Measurements from ENCODE around the gene SIGLEC1.

DNA sequence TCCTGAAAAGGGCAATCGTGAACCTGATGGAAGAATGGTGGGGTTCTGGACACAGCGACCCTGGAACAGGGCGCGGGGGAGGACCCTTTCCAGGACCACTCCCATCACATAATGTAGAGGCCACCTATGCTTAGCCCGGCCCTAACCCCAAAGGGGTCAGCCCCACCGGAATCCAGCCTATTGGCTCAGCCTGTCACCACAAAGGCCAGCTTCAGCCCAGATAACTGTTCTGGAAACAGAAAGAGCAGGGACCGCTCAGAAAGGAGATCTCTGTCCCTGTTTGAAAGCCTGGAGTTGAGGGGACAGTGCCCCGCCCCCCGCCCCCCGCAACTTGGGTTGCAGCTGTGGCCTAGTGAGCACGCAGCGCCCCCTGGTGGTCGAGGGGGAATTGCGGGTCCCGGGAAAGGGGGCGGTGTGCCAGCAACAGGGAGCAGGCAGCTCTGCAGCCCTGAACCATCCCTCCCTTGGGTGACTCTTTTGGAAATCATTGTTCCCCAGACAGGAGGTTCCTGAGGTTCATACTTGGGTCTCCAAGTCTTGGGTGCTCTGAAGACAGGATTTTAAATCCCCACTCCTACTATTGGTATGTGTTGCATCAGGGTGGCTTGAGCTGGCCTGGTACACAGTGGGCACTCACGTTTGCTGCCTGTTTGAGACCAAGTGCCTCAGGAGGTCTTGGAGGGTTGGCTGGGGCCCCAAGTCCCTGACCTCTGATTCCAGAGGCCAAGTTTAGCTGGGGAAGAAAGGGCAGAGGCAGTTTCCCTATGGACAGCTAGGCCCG lies 1.5 kb downstream of the SIGLEC1 start:
- TF ChIP-seq CEBPB (IDR thresholded peaks at IDR 0.05; ENCODE audit: low read depth) (no peak), EGR1 (IDR thresholded peaks at IDR 0.05; ENCODE audit: low read depth) (no peak), EZH2 (IDR thresholded peaks at IDR 0.05) (no peak), POLR2A (IDR thresholded peaks at IDR 0.05; ENCODE audit: borderline replicate concordance, extremely low read depth, insufficient read depth, insufficient read length) (no peak)
- TF ChIP-seq, protein P1, sequence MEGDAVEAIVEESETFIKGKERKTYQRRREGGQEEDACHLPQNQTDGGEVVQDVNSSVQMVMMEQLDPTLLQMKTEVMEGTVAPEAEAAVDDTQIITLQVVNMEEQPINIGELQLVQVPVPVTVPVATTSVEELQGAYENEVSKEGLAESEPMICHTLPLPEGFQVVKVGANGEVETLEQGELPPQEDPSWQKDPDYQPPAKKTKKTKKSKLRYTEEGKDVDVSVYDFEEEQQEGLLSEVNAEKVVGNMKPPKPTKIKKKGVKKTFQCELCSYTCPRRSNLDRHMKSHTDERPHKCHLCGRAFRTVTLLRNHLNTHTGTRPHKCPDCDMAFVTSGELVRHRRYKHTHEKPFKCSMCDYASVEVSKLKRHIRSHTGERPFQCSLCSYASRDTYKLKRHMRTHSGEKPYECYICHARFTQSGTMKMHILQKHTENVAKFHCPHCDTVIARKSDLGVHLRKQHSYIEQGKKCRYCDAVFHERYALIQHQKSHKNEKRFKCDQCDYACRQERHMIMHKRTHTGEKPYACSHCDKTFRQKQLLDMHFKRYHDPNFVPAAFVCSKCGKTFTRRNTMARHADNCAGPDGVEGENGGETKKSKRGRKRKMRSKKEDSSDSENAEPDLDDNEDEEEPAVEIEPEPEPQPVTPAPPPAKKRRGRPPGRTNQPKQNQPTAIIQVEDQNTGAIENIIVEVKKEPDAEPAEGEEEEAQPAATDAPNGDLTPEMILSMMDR (IDR thresholded peaks at IDR 0.05 in 2 of 3, conservative IDR thresholded peaks at IDR 0.05 in 1 of 3; ENCODE audit: borderline replicate concordance in 1 of 3, insufficient read depth in 1 of 3, low read depth in 2 of 3, low read length in 2 of 3), result peak; percentile 93 to 99 (median 96)
- TF ChIP-seq, protein P2, sequence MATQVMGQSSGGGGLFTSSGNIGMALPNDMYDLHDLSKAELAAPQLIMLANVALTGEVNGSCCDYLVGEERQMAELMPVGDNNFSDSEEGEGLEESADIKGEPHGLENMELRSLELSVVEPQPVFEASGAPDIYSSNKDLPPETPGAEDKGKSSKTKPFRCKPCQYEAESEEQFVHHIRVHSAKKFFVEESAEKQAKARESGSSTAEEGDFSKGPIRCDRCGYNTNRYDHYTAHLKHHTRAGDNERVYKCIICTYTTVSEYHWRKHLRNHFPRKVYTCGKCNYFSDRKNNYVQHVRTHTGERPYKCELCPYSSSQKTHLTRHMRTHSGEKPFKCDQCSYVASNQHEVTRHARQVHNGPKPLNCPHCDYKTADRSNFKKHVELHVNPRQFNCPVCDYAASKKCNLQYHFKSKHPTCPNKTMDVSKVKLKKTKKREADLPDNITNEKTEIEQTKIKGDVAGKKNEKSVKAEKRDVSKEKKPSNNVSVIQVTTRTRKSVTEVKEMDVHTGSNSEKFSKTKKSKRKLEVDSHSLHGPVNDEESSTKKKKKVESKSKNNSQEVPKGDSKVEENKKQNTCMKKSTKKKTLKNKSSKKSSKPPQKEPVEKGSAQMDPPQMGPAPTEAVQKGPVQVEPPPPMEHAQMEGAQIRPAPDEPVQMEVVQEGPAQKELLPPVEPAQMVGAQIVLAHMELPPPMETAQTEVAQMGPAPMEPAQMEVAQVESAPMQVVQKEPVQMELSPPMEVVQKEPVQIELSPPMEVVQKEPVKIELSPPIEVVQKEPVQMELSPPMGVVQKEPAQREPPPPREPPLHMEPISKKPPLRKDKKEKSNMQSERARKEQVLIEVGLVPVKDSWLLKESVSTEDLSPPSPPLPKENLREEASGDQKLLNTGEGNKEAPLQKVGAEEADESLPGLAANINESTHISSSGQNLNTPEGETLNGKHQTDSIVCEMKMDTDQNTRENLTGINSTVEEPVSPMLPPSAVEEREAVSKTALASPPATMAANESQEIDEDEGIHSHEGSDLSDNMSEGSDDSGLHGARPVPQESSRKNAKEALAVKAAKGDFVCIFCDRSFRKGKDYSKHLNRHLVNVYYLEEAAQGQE (IDR thresholded peaks at IDR 0.05; ENCODE audit: low read depth), result no peak
